ENCODE data around the gene NRM.
A peak's percentile ranks its signal among the peaks of the same experiment; 100 is the strongest.

Gene NRM

GRCh38 chr6:30719791-30720737 is 29.3 kb upstream of the NRM start, which contains the start of gene TUBB (continued):
- TF ChIP-seq ZSCAN4 (tag by site-specific recombination; IDR thresholded peaks at IDR 0.05), result 0 out of 2 replicates have a peak, but pooled peaks have one; percentile 14
- no peak for TF ChIP-seq ZFP41 (tag by site-specific recombination; IDR thresholded peaks at IDR 0.05; ENCODE audit: borderline replicate concordance)
- 0 out of 2 replicates have a peak, but pooled peaks have one; percentile 42 for TF ChIP-seq ZNF2 (tag by site-specific recombination; IDR thresholded peaks at IDR 0.05)
- no peak for TF ChIP-seq SCRT1 (tag by site-specific recombination; IDR thresholded peaks at IDR 0.05; ENCODE audit: borderline replicate concordance)
- peak; percentile 44; the same call in 1 of the 2 replicates for TF ChIP-seq ZNF600 (tag by site-specific recombination; IDR thresholded peaks at IDR 0.05)
- no peak for TF ChIP-seq ZNF747 (tag by site-specific recombination; IDR thresholded peaks at IDR 0.05)
- TF ChIP-seq ZNF292 (tag by site-specific recombination; IDR thresholded peaks at IDR 0.05; ENCODE audit: borderline replicate concordance, low read depth), result no peak
- no peak for TF ChIP-seq SCRT2 (tag by site-specific recombination; IDR thresholded peaks at IDR 0.05)
- TF ChIP-seq REPIN1 (tag by site-specific recombination; IDR thresholded peaks at IDR 0.05; ENCODE audit: low read depth), result no peak
- no peak for TF ChIP-seq ZNF311 (tag by site-specific recombination; IDR thresholded peaks at IDR 0.05; ENCODE audit: borderline replicate concordance)
- peak; percentile 11 for TF ChIP-seq ZNF660 (tag by site-specific recombination; IDR thresholded peaks at IDR 0.05)
- TF ChIP-seq ZNF626 (tag by site-specific recombination; IDR thresholded peaks at IDR 0.05), result no peak
- no peak for TF ChIP-seq BCL6B (tag by site-specific recombination; IDR thresholded peaks at IDR 0.05)
- TF ChIP-seq, protein P1, sequence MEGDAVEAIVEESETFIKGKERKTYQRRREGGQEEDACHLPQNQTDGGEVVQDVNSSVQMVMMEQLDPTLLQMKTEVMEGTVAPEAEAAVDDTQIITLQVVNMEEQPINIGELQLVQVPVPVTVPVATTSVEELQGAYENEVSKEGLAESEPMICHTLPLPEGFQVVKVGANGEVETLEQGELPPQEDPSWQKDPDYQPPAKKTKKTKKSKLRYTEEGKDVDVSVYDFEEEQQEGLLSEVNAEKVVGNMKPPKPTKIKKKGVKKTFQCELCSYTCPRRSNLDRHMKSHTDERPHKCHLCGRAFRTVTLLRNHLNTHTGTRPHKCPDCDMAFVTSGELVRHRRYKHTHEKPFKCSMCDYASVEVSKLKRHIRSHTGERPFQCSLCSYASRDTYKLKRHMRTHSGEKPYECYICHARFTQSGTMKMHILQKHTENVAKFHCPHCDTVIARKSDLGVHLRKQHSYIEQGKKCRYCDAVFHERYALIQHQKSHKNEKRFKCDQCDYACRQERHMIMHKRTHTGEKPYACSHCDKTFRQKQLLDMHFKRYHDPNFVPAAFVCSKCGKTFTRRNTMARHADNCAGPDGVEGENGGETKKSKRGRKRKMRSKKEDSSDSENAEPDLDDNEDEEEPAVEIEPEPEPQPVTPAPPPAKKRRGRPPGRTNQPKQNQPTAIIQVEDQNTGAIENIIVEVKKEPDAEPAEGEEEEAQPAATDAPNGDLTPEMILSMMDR (tag by site-specific recombination; IDR thresholded peaks at IDR 0.05), result peak; percentile 37; the same call in 1 of the 2 replicates
- TF ChIP-seq ZNF335 (tag by site-specific recombination; conservative IDR thresholded peaks at IDR 0.05), result peak; percentile 82
- TF ChIP-seq ZNF184 (tag by site-specific recombination; IDR thresholded peaks at IDR 0.05), result no peak
- peak; percentile 98 for TF ChIP-seq ZBTB17 (tag by site-specific recombination; IDR thresholded peaks at IDR 0.05)
- no peak for TF ChIP-seq OSR2 (tag by site-specific recombination; IDR thresholded peaks at IDR 0.05)
- TF ChIP-seq ZNF658 (tag by site-specific recombination; IDR thresholded peaks at IDR 0.05), result no peak
- TF ChIP-seq KLF10 (tag by site-specific recombination; IDR thresholded peaks at IDR 0.05), result peak; percentile 38; the same call in 1 of the 2 replicates
- TF ChIP-seq ZNF521 (tag by site-specific recombination; IDR thresholded peaks at IDR 0.05), result no peak
- TF ChIP-seq ZNF624 (tag by site-specific recombination; IDR thresholded peaks at IDR 0.05), result no peak
- no peak for TF ChIP-seq ZNF785 (tag by site-specific recombination; IDR thresholded peaks at IDR 0.05)
- TF ChIP-seq ZBTB48 (tag by site-specific recombination; IDR thresholded peaks at IDR 0.05), result no peak
- TF ChIP-seq ZNF26 (tag by site-specific recombination; IDR thresholded peaks at IDR 0.05), result no peak
- peak; percentile 82; the same call in 1 of the 2 replicates for TF ChIP-seq HOXC10 (CRISPR knock-in tag; IDR thresholded peaks at IDR 0.05)
- no peak for TF ChIP-seq ZNF211 (tag by site-specific recombination; IDR thresholded peaks at IDR 0.05; ENCODE audit: low read depth)
- no peak for TF ChIP-seq ZNF830 (tag by site-specific recombination; IDR thresholded peaks at IDR 0.05; ENCODE audit: low read depth)
- TF ChIP-seq ZBTB26 (tag by site-specific recombination; optimal IDR thresholded peaks at IDR 0.05), result peak; percentile 96
- peak; percentile 32; the same call in 1 of the 2 replicates for TF ChIP-seq KLF1 (tag by site-specific recombination; IDR thresholded peaks at IDR 0.05)
- TF ChIP-seq ZNF394 (tag by site-specific recombination; IDR thresholded peaks at IDR 0.05; ENCODE audit: borderline replicate concordance), result no peak; the same call in 1 of the 2 replicates
- no peak for TF ChIP-seq ZNF664 (tag by site-specific recombination; IDR thresholded peaks at IDR 0.05)
- TF ChIP-seq ZNF549 (tag by site-specific recombination; IDR thresholded peaks at IDR 0.05), result no peak
- peak; percentile 75 for TF ChIP-seq KLF8 (tag by site-specific recombination; IDR thresholded peaks at IDR 0.05)
